NCI-H69 (cell line): Measurements from ENCODE around the gene PRKG1.

Experiments
- DNase-seq: peaks from one replicate; lab custom pipeline; 2025; lab: John Stamatoyannopoulos, UW

PRKG1 gene

DNA sequence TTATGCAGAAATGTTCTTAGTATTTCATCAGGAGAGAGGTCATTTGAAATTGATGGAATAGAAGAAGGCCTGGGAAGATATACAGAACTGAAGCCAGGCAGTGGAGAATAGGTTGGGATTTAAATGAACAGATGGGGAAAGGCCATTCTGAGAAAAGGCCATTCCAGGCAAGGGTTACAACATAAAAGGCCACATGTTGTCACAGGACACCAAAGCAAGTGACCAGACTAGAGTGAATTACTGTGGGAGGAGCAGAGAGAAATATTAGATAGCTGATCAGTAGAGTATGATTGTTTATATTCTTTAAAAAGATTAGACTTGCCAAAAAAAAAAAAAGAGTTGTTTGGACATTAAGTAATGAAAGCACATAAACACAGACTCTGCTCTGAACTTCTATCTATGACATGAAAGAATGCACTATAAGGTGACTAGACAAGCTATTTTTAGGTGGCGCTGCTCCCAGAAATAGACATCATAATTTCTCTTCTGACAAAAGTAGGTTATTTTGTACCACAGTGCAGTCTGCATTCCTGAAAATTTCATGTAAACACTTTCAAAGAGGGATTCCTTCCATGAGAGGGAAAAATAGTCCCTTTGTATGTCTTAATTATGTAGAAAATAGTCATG, 1184.6 kb downstream of the PRKG1 start:
- DNase-seq = no peak

DNA sequence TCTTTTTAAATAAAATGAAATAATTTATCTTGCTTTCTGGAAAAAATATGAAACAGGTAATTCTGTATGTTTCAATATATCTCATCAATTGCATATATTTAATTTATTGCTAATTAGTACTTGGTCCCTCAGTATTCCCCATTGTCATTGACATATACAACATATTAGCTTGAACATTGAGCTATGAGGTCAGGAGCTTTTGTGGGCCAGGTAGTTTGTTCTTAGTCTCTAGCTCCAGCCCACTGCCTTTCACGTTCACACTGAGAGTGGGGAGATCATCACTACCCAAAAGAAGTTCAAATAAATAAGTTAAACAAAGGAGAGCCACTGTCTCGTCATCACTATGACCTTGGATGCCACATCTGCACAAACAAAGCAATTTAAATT, 1185.1 kb downstream of the PRKG1 start:
- no peak for DNase-seq

DNA sequence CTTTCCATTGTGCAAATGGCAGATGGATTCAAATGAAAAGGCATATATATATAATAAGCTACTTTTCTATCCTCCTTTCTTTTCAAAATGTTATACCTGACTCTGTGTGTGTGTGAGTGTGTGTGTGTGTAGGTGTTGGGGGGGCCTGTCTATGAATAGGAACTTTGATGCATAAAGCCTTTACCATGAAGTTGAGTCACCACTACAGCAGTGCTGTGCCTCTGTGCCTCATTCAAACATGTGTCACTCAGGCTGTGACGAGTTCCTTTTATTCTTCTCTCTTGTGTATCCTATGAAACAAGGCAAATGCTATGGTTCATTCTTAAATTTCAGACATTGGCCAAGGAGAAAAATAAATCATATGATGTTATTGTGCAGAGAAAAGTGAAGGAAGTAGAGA, 1187.1 kb downstream of the PRKG1 start:
- no peak for DNase-seq

DNA sequence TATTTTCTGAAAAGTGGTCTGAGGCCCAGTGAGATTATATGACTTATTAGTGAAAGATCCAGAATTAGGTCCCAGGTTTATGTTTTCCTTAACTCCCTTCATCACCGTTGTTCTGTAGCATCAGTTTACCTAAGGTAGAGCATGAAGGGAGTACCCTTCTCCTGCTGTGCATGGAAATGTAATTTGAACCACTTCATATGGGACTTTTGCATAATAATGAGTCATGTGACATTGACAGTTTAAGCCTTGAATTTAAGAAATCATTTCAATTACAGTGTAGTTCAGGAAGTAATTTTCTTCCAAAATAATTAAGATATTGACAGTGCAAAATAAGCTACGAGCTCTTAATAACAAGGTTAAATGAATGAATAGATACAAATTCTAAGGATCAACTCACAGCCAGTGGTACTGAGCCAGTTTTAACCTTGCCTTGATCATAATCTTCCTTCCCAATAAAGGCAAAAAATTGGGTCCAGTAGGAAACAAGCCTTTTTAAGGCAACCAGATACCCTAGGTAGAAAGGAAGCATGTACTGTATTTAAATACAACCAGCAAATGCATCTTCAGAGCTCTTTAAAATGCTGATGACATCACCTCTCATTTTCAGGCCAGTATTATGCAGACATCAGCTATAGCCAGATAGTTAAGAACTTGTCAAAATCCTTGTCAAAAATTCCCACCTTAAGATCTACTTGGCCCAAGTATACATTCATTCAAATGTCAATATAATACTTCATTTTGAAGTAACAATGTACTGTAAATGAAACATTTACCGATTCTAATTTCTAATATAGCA, 1191.0 kb downstream of the PRKG1 start:
- DNase-seq = peak; percentile 8

DNA sequence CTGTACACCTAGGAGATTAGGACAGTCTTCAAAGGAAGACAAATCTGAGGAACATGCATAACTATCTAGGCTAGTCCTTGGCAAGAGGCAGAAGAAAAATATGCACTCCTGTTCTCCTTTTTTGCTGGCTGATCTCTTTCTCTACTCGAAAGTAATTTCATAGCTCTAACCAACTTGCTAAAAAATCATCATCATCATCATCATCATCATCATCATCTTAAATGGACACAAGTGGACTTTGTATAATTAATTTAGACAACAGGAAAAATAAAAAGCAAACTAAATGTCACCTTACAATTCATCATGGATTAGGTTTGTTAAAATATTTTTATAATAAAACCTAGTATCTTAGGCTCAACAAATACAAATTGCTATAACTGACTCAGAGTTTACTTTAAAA, 1192.6 kb downstream of the PRKG1 start:
- DNase-seq = no peak

DNA sequence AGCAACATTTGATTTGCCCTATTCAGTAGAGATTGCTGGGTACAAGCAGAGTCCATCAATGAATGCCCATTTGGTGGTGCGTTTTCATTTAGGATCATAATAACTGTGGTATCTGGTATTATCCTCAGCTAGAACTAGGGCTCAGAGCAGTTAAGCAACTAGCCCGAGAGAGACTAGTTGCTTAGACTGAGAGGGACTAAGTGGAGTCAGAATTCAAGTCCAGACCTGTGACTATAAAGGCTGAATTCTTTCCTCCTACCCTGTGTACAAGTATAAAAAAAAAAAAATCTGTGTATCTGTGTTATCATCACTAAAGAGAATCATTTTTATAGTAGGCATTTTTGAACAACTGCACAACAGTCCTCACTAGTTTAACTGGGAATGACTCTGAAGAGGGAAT, 1194.5 kb downstream of the PRKG1 start:
- DNase-seq = no peak

DNA sequence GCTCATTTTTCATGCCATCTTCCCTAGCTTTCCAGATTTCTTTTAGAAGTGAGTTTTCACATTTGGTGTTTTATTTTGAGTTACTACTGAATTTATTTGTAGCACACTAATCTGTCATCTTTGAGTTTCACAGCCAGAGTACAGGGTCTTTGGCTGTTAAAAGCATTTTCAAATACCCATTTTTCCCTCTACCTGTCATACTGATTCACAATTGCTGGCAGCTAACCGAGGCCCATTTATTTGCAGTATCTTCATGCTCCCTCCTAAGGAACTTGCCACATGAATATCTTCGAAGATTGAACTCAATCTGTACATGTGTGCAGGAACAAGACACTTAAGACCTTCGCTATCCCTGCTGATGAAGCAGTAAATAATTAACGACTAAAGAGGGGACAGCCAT, 1194.9 kb downstream of the PRKG1 start:
- DNase-seq = no peak

DNA sequence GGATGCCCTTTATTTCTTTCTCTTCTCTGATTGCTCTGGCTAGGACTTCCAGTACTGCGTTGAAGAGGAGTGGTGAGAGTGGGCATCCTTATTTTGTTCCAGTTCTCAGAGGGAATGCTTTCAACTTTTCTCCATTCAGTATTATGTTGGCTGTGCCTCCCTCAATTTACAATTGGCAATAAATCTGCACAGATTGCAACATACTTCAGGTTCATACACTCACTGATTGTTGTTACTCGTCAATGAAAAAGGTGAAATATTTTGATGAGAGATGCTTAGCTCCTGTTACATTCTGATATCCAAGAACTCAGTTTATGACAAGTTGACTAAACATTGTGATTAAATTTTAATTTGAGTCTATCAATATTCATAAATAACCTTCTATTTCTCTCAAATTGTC, 1201.9 kb downstream of the PRKG1 start:
- no peak for DNase-seq

DNA sequence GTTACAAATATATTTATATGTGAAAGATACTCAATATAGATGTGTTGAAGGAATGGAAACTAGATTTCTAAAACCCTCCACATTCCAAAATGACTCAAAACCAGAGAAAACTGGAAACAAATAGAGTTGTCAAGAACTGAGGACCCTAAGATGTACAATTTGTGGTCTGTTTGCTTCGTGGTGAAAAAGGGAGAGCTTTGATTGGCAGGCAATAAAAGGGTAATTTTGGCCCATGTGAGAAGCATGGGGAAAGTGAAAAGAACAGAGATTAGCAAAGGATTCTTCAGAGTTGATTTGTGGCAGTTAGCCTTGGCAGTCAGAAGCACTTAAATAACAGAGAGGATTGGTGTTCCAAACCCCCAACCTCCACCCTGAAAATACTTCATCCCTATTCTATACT, 1202.7 kb downstream of the PRKG1 start:
- DNase-seq = no peak

DNA sequence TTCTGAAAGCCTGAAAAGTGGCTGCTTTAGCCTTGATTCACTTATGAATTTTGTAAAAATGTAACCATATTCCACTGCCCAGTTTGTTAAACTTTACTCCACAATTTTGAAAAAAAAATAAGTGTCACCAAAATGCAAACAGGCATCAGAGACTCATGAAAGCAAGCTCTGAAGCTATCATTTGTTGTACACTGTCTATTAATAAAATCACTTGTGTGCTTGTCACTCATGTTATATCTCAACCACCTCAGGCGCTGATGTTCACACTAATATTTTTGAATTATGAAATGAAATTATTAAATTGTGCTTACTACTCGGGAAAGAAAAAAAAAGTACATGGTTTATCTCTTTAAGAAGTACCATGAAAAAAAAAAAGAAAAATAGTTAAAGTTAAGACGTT, 1205.3 kb downstream of the PRKG1 start:
- DNase-seq = no peak

DNA sequence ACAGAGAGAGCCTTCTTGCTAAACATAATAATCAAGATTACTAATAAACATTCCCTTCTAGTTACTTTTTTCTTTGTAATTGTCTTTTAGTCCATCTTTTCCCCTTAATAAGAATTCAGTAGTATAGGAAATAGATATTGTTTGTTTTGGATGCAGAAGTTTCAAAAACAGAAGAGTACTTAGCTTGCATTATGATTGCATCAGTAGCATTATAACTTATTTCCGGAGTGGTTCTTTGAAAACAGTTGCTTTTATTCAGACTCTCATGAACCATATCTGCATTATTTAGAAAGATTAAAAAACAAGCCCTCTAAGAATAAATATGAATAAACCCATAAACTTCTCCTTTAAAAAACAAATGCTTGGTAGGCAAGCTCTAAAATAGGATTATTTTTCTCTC, 1205.8 kb downstream of the PRKG1 start:
- DNase-seq = no peak

DNA sequence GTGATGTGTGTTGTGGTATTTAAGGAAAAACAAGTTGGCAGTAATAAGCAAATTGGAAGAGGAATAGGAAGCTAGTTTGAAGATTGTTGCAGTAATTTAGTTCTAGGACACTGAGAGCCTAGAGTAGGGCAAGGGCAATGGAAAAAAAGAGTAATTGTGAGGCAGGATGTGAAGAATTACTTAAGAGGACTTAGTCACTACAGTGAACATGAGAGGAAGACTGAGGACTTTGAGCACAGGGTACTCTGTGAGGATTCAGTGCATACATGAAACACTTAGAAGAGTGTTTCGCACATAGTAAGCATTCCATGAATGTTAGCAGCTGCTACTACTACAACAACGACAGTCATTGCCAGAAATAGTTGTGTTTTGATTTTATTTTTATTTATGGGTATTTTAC, 1208.9 kb downstream of the PRKG1 start:
- DNase-seq = no peak

DNA sequence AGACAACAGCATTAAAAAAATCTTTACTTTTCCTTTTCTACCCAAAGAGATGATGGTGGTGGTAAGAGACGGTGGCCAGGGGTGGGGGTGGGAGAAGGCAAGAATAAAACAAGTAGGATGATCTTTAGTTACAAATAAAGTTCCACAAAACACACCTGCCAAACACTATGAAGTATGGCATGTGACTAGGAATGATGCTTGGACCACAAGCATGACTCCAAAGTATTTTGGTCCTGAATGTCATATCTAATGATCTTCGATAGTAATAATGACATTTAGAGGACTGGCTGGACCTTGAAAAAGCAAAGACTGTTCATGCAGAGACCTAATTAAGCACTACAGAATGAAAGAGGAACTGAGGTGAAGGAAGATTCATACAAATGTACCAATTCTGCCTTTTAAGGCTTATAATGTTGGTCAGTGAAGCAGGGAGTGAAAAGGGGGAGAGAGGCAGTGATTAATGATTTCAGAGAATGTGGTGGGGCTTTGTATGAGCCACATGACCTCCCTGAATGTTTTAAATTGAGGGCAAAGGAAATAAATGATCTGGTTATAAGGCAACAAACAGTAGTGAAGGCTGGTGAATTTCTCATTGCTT, 1210.2 kb downstream of the PRKG1 start:
- no peak for DNase-seq

DNA sequence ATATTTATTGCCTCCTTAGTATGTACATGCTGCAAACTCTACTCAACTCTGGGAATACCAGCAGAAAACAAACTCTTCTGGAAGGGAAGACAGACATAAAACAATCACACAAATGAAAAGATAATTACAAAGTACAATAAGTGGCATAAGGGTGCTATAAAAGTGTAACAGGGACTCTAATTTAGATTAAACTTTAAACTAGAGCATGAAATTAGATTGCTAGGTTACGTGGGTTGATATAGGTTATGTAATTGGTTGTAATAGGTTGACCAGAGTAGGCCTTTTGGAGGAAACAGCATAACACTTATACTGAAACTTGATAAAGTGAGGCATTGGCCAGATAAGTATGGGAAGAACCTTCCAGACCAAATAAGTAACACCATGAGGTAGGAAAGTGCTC, 1213.6 kb downstream of the PRKG1 start:
- no peak for DNase-seq

DNA sequence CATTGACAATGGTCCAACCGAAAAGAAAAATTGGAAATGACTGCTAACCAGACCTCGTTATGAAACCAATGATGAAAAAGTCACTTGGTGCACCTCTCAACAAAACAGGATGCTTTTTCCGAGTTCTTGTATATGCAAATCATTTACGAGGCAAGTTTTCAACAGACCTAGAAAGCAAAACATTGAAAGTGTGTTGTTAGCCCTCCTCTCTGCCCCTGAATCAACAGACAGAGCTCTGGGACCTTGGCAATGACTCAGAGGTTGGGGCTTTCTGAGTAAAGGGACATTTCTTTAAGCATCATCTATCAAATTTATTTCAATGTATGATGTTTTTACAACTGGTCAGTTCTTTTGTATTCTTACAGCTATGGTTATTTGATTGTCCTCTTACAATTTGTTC, 1223.5 kb downstream of the PRKG1 start:
- no peak for DNase-seq

DNA sequence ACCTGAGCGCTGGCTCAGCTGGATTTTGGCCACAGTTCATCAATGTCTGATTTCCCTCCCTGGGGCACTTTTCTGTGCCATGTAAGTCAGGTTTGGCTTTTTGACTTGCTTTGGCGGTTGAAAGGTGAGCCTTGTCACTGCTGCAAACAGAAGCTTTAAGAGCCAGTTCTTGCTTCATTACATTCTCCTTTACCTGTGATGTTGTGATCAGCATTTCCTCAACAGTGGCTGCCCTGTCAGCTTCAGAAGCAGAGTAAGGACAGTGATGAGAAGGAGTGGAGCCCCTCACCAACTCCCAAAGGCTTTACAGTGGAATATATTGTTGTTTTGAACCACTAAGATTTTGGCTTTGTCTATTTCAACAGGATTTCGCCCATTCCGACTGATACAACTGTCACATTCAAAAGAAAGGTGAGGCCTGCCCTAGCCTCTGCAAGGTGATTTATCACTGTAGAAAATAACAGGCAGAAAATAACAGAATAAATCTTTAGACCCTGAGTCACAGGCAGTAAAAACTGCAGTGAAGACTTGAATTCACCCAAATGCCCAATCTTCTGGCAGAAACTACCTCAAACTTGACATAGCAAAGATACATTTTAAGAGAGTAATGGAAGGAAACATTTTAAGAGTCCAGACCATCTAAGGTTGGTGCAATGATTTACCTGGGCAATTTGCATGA, 1226.5 kb downstream of the PRKG1 start:
- peak; percentile 9 for DNase-seq

DNA sequence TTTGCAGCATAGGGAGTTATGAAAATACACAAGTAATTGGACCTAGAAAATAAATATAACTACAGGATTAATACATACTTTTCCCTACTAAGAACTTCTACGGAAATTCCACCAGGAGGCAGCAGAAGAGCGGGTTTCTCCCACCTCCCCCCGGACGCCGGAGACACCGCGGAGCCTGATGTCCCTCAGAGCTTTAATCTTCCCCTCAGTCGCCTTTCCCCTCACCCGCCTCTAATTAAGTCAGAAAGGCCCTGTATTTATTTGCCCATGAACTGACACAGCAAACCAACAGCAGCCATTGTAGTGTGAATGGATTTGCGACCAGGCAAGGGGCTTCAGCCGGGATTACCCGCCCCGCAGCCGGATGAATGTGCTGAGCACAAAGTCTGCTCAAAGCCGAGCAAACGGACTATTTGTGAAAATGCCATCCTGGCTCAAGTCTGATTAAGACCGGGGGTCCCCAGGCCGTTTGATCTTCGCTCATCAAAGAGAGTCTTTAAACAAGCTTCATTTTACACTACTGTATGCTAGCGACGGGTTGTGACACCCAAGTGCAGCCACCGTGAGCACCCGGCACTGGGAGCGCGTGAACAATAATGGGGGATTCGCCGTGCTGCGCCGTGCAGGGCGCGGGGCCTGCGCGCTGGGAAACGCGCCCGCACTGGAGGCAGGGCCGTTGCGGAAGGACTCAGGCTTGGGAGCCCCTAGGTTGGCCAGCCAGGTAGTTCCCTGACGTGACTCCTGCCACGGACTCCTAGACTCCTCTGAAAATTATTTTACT, 1234.2 kb downstream of the PRKG1 start:
- DNase-seq = peak; percentile 64

DNA sequence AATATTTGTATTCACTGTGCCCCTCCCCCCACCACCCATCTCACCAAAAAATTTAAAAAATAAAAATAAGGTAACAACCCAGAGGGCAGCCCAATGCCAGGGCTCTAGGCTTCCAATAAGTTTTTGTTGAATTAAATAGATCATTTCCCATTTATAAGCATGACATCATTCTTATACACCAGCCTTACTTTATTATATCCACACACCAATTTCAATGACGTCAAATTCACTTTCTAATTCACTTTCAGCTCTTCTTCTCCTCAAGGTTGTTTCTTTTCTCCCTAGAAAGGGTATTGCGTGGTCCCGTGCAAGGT, 1238.6 kb downstream of the PRKG1 start:
- no peak for DNase-seq

DNA sequence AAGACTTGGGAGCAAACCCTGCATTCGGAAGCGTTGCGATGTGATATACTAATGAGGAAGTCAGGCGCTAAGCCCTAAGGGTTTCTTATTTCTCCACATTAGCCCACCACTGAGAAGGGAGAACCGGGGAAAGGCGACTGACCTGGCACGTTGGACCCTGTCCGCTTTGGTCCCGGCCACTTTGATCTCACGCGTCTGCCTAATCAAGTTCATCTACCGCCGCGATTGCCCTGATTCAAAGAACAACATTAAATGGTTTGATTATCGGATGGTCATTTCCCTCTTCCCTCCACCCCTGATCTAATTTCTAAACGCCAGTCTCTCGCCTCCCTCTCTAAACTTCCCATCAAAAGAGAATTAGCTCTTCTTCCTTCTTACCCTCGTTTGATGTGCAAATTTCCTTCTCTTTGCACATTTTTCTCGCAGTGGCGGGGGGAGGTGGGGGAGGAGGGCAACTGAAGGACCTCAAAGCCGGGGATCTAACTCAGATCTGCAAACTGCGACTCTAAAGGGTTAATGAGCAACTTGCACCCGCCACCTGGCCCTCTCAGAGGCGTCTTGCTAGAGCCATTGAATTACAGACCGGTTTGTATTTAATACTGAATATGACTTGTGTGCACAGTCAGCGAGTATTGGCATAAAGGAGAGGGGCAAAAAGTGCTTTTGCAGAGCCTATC, 1239.1 kb downstream of the PRKG1 start:
- peak; percentile 33 for DNase-seq

DNA sequence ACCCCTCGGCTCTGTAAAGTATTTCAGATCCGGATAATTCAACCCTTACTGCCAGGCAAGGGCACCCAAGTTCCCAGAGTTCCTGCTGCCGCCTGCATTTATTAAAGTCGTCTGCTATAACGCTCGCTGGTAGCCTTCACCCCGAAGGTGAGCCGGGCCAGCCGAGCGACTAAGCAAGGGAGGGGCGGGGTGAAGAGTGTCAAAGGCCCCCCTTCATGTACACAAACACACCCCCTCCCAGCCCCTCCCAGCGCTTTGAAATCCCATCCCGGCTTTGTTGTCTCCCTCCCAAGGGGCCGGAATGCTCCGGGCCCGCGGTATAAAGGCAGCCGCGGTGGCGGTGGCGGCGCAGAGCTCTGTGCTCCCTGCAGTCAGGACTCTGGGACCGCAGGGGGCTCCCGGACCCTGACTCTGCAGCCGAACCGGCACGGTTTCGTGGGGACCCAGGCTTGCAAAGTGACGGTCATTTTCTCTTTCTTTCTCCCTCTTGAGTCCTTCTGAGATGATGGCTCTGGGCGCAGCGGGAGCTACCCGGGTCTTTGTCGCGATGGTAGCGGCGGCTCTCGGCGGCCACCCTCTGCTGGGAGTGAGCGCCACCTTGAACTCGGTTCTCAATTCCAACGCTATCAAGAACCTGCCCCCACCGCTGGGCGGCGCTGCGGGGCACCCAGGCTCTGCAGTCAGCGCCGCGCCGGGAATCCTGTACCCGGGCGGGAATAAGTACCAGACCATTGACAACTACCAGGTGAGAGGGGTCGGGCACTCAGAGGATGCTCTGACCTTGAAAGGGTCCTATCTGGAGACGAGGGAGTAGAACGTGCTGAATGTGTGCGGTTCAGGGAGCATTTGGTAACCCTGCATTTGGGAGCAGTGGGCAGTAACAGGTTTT, 1239.9 kb downstream of the PRKG1 start, which contains the start of gene DKK1:
Gene DKK1 (plus strand): TSS at position 349 of the 889 bp plus-strand sequence. CDS start 154 bp downstream, at position 503.
- peak; percentile 57 for DNase-seq
